Liver (tissue), 9 donors: ENCODE results near the gene MOSPD2. TPM values are rescaled to one million over a fixed set of nuclear protein-coding genes. Genes with fewer than 3 reads are reported as not detected.

Experiments
- DNase-seq: peaks from one replicate; pipeline ENCODE4 v3.0.0-alpha.2; 2017; ENCODE audit warnings: low spot score
- H3K27ac ChIP-seq, 2 donors: one replicate each; pipeline ENCODE4 v1.7.0; 2013; ENCODE audit warnings: inconsistent platforms in 2 of 2, low read length in 2 of 2, control low read depth in 1 of 2, low read depth in 1 of 2, mild to moderate bottlenecking in 1 of 2
- H3K27me3 ChIP-seq, 4 donors: one replicate each; pipeline versions ENCODE4 v1.6.1 to v1.7.0; 2013; ENCODE audit warnings: low read length in 3 of 4, inconsistent platforms in 1 of 4, mild to moderate bottlenecking in 1 of 4, moderate library complexity in 1 of 4; ENCODE audit not compliant: control insufficient read depth in 4 of 4, insufficient read depth in 4 of 4
- H3K36me3 ChIP-seq, 4 donors: one replicate each; pipeline versions ENCODE4 v1.6.1 to v1.7.0; 2013; ENCODE audit warnings: low read length in 3 of 4, mild to moderate bottlenecking in 3 of 4, low read depth in 1 of 4, moderate library complexity in 1 of 4; ENCODE audit not compliant: control insufficient read depth in 4 of 4, insufficient read depth in 3 of 4
- H3K4me1 ChIP-seq, 4 donors: one replicate each; pipeline versions ENCODE4 v1.6.1 to v1.7.0; 2013; ENCODE audit warnings: low read length in 3 of 4, mild to moderate bottlenecking in 3 of 4, moderate library complexity in 1 of 4; ENCODE audit not compliant: control insufficient read depth in 4 of 4, insufficient read depth in 4 of 4
- H3K4me3 ChIP-seq, 3 donors: one replicate each; pipeline versions ENCODE4 v1.6.1 to v1.7.0; 2013; ENCODE audit warnings: low read length in 3 of 3, control low read depth in 1 of 3, low read depth in 1 of 3, mild to moderate bottlenecking in 1 of 3
- H3K9ac ChIP-seq, 2 donors: one replicate each; pipeline ENCODE4 v1.7.0; 2013; ENCODE audit warnings: low read length in 2 of 2, mild to moderate bottlenecking in 2 of 2, moderate library complexity in 2 of 2, control low read depth in 1 of 2, low read depth in 1 of 2
- H3K9me3 ChIP-seq, 4 donors: one replicate each; pipeline versions ENCODE4 v1.6.1 to v1.7.0; 2013; ENCODE audit warnings: low read length in 3 of 4; ENCODE audit not compliant: control insufficient read depth in 4 of 4
- ATF3 ChIP-seq: IDR thresholded peaks from 2 replicates; pipeline ENCODE4 v1.6.1; 2016; ENCODE audit warnings: antibody characterized with exemption
- CTCF ChIP-seq: fragments of 150-350 bp; IDR thresholded peaks from 2 replicates; pipeline ENCODE4 v1.5.1; 2017; ENCODE audit warnings: improper control_type of control experiment, low read depth, low read length; ENCODE audit not compliant: missing input control
- EGR1 ChIP-seq, 2 donors: IDR thresholded peaks; 2 replicates each; pipeline ENCODE4 v1.6.1; 2016 to 2018; ENCODE audit warnings: antibody characterized with exemption in 2 of 2, low read depth in 2 of 2
- FOXA1 ChIP-seq: IDR thresholded peaks from 2 replicates; pipeline ENCODE4 v1.6.1; 2016; ENCODE audit warnings: antibody characterized with exemption
- FOXA2 ChIP-seq: IDR thresholded peaks from 2 replicates; pipeline ENCODE4 v1.6.1; 2016; ENCODE audit warnings: antibody characterized with exemption
- GABPA ChIP-seq, 2 donors: IDR thresholded peaks in 1 of 2; conservative IDR thresholded peaks in 1 of 2; 2 replicates each; pipeline ENCODE4 v1.6.1; 2016; ENCODE audit warnings: antibody characterized with exemption in 2 of 2, mild to moderate bottlenecking in 1 of 2, moderate library complexity in 1 of 2
- HNF4A ChIP-seq, 2 donors: conservative IDR thresholded peaks; 2 replicates each; pipeline ENCODE4 v1.6.1; 2016; ENCODE audit warnings: antibody characterized with exemption in 2 of 2, mild to moderate bottlenecking in 2 of 2
- HNF4G ChIP-seq: IDR thresholded peaks from 2 replicates; pipeline ENCODE4 v1.6.1; 2016; ENCODE audit warnings: antibody characterized with exemption
- JUND ChIP-seq, 2 donors: IDR thresholded peaks; 2 replicates each; pipeline ENCODE4 v1.6.1; 2016; ENCODE audit warnings: antibody characterized with exemption in 2 of 2
- MAX ChIP-seq: IDR thresholded peaks from 2 replicates; pipeline ENCODE4 v1.6.1; 2016; ENCODE audit warnings: antibody characterized with exemption
- NR2F2 ChIP-seq: IDR thresholded peaks from 2 replicates; pipeline ENCODE4 v1.6.1; 2016; ENCODE audit warnings: antibody characterized with exemption
- RAD21 ChIP-seq, 2 donors: IDR thresholded peaks; 2 replicates each; pipeline ENCODE4 v1.6.1; 2016; ENCODE audit warnings: antibody characterized with exemption in 2 of 2, mild to moderate bottlenecking in 2 of 2
- REST ChIP-seq: IDR thresholded peaks from 2 replicates; pipeline ENCODE4 v1.6.1; 2016; ENCODE audit warnings: antibody characterized with exemption, mild to moderate bottlenecking
- RXRA ChIP-seq, 2 donors: IDR thresholded peaks; 2 replicates each; pipeline ENCODE4 v1.6.1; 2017 to 2018; ENCODE audit warnings: antibody characterized with exemption in 2 of 2, mild to moderate bottlenecking in 1 of 2
- SP1 ChIP-seq: IDR thresholded peaks from 2 replicates; pipeline ENCODE4 v1.6.1; 2018; ENCODE audit warnings: antibody characterized with exemption, mild to moderate bottlenecking
- TAF1 ChIP-seq: conservative IDR thresholded peaks from 2 replicates; pipeline ENCODE4 v1.6.1; 2016; ENCODE audit warnings: antibody characterized with exemption, mild to moderate bottlenecking
- YY1 ChIP-seq: IDR thresholded peaks from 2 replicates; pipeline ENCODE4 v1.6.1; 2016; ENCODE audit warnings: antibody characterized with exemption, mild to moderate bottlenecking
- ZBTB33 ChIP-seq: IDR thresholded peaks from 2 replicates; pipeline ENCODE4 v1.6.1; 2016; ENCODE audit warnings: antibody characterized with exemption
- WGBS: extraction: QIAGEN DNeasy Blood & Tissue Kit; methylation state at CpG from one replicate; pipeline ENCODE4 v1.1.7; 2013; 5-methylcytosine and 5-hydroxymethylcytosine counted together
- polyA plus RNA-seq, 2 donors: library from polyadenylated mRNA; stranded (reverse) in 1 of 2; unstranded in 1 of 2; fragments of 200-250 nt in 1 of 2; fragments of >200 nt in 1 of 2; fragmentation: Nextera tagmentation in 1 of 2; extraction: Ambion mirVana in 1 of 2; gene quantifications; one replicate each; pipeline versions ENCODE4 v1.2.1 to v1.2.3, GENCODE V29; 2013 to 2015
- total RNA-seq, 2 donors: library from RNA; depleted of rRNA; stranded (reverse); fragments of >200 nt; gene quantifications; one replicate each; pipeline ENCODE4 v1.2.3, GENCODE V29; 2014
- donor health status: healthy.
- donor health status: healthy.
- donor health status: healthy.
- donor health status: healthy.
- donor health status: healthy.

The MOSPD2 gene
- total and polyA plus RNA-seq, 4 donors: 3.0 to 9.1 (median 4.9) TPM

- TF ChIP-seq REST (no peak), EGR1 (IDR thresholded peaks at IDR 0.05; ENCODE audit: low read depth in 2 of 2) (no peak), ZBTB33 (no peak), HNF4G (no peak)
- no peak overlapping the region for H3K4me3 ChIP-seq
- DNase-seq: no peak
- H3K9ac ChIP-seq: no peak overlapping the region
- H3K27ac ChIP-seq: no peak overlapping the region
- peaks cover 0 to 9% (median 5%) of the 10 kb centered on the region in 4 donors for H3K36me3 ChIP-seq
- 98% methylated on average over 3 of the region's 3 CpGs for WGBS
- no peaks in the 10 kb centered on the region for H3K27me3 ChIP-seq
- no peaks in the 10 kb centered on the region for H3K9me3 ChIP-seq
- no peaks in the 10 kb centered on the region for H3K4me1 ChIP-seq
Observed at GRCh38 chrX:14915596-14915995, 42.4 kb downstream of the MOSPD2 start.

GRCh38 chrX:14916017-14916674 is 42.9 kb downstream of the MOSPD2 start:
- H3K9me3 ChIP-seq: no peaks in the 10 kb centered on the region

More at GRCh38 chrX:14916017-14916674, 42.9 kb downstream of the MOSPD2 start:
- Histone ChIP-seq H3K4me1 (no peaks in the 10 kb centered on the region), H3K4me3 (no peak overlapping the region), H3K27me3 (no peaks in the 10 kb centered on the region), H3K9ac (no peak overlapping the region), H3K36me3 (peaks cover 0 to 9% (median 5%) of the 10 kb centered on the region in 4 donors), H3K27ac (no peak overlapping the region)
- 90% methylated on average over 3 of the region's 3 CpGs for WGBS
- no peak for DNase-seq
- TF ChIP-seq MAX (no peak), JUND (IDR thresholded peaks at IDR 0.05) (no peak), REST (no peak), RXRA (IDR thresholded peaks at IDR 0.05) (no peak), RAD21 (IDR thresholded peaks at IDR 0.05) (no peak), FOXA2 (no peak), CTCF (no peak), TAF1 (no peak), GABPA (IDR thresholded peaks at IDR 0.05 in 1 of 2, conservative IDR thresholded peaks at IDR 0.05 in 1 of 2) (no peak), FOXA1 (no peak), SP1 (no peak), EGR1 (IDR thresholded peaks at IDR 0.05; ENCODE audit: low read depth in 2 of 2) (no peak), HNF4G (no peak), ATF3 (no peak), HNF4A (conservative IDR thresholded peaks at IDR 0.05) (no peak), ZBTB33 (no peak), NR2F2 (no peak), YY1 (no peak)
